ENCODE results near the gene KDM2B. TPM values are rescaled to one million over a fixed set of nuclear protein-coding genes. Genes with fewer than 3 reads are reported as not detected.

The KDM2B gene
- total RNA-seq, 1 experiment from 2014 or later: 49.3 TPM

DNA sequence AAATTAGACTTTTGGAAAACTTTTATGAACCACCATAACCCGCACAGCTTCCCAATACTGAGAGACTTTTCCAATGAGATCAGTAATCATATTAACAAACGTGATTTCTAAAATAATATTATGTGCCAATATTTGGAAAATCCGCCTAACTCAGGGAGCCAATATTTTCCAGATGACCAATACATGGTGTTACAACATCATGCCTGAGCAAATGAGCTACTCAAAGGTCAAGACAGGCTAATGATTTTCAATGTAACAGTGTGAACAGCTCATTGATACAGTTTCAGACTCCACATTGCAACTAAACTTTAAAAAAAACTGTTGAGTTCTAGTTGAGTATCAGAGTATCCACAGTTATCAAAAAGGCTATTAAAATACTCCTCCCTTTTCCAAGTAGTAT is 134.1 kb downstream of the KDM2B start:
- ChIA-PET POLR2A (ENCODE audit: low non-redundant PET) (no interaction called here), CTCF (no interaction called here)
- Histone ChIP-seq H3K4me3 (ENCODE audit: low read depth, low read length, poor library complexity, severe bottlenecking) (no peak overlapping the region), H3K27ac (ENCODE audit: low read depth, low read length, poor library complexity, severe bottlenecking) (no peak overlapping the region), H3K27me3 (replicated peaks; ENCODE audit: insufficient read depth, low read depth, low read length, poor library complexity) (no peaks in the 10 kb centered on the region), H3K36me3 (ENCODE audit: insufficient read depth, low read length, poor library complexity, severe bottlenecking) (peaks cover 14% of the 10 kb centered on the region), H3K9me3 (ENCODE audit: low read depth, low read length, poor library complexity, severe bottlenecking) (no peaks in the 10 kb centered on the region), H3K4me1 (ENCODE audit: insufficient read depth, low read length, poor library complexity, severe bottlenecking) (no peaks in the 10 kb centered on the region)
- no peak for DNase-seq (ENCODE audit: low spot score)
- TF ChIP-seq CTCF (conservative IDR thresholded peaks at IDR 0.05; ENCODE audit: low read depth, low read length) (no peak), EZH2 (IDR thresholded peaks at IDR 0.05; ENCODE audit: borderline replicate concordance, low read depth, low read length, poor library complexity, severe bottlenecking) (no peak)
- BruUV-seq (replicated peaks): no TSS peak
- intact Hi-C loops (cut with micrococcal nuclease; ENCODE audit: unreplicated experiment): no loop called here

DNA sequence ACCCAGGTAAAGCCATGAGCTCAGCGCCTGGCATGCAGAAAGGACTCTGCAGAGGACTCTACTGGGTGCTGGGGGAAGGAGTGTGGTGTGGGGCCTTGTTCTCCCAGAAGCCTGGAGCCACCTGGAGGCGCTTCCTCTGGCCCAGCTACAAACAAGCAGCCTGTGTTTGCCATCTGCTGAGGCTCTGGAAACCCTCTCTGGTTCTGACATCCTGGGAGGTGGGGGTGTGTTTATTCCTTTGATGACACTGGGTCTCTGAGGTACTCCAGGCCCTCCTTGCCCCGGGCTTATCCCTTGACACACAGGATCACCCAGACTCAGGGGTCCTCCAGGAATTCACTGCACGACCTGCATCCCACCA is 136.0 kb downstream of the KDM2B start:
- H3K36me3 ChIP-seq (ENCODE audit: insufficient read depth, low read length, poor library complexity, severe bottlenecking): peaks cover 31% of the 10 kb centered on the region
- H3K9me3 ChIP-seq (ENCODE audit: low read depth, low read length, poor library complexity, severe bottlenecking): no peaks in the 10 kb centered on the region
- ChIA-PET CTCF (interaction anchor here (0.6 kb wide), 1 partner anchor 104 kb away, joined by 6 read pairs; no protein-coding TSS in a partner anchor), POLR2A (ENCODE audit: low non-redundant PET) (no interaction called here)
- no peaks in the 10 kb centered on the region for H3K4me1 ChIP-seq (ENCODE audit: insufficient read depth, low read length, poor library complexity, severe bottlenecking)
- intact Hi-C loops (cut with micrococcal nuclease; ENCODE audit: unreplicated experiment): loop anchor here (5.0 kb wide), 1 partner anchor 383 kb away; no protein-coding TSS in a partner anchor
- H3K4me3 ChIP-seq (ENCODE audit: low read depth, low read length, poor library complexity, severe bottlenecking): no peak overlapping the region
- no peak for TF ChIP-seq CTCF (conservative IDR thresholded peaks at IDR 0.05; ENCODE audit: low read depth, low read length)
- no peak for TF ChIP-seq EZH2 (IDR thresholded peaks at IDR 0.05; ENCODE audit: borderline replicate concordance, low read depth, low read length, poor library complexity, severe bottlenecking)
- H3K27ac ChIP-seq (ENCODE audit: low read depth, low read length, poor library complexity, severe bottlenecking): no peak overlapping the region
- DNase-seq (ENCODE audit: low spot score): no peak
- H3K27me3 ChIP-seq (replicated peaks; ENCODE audit: insufficient read depth, low read depth, low read length, poor library complexity): no peaks in the 10 kb centered on the region
- BruUV-seq (replicated peaks): no TSS peak

DNA sequence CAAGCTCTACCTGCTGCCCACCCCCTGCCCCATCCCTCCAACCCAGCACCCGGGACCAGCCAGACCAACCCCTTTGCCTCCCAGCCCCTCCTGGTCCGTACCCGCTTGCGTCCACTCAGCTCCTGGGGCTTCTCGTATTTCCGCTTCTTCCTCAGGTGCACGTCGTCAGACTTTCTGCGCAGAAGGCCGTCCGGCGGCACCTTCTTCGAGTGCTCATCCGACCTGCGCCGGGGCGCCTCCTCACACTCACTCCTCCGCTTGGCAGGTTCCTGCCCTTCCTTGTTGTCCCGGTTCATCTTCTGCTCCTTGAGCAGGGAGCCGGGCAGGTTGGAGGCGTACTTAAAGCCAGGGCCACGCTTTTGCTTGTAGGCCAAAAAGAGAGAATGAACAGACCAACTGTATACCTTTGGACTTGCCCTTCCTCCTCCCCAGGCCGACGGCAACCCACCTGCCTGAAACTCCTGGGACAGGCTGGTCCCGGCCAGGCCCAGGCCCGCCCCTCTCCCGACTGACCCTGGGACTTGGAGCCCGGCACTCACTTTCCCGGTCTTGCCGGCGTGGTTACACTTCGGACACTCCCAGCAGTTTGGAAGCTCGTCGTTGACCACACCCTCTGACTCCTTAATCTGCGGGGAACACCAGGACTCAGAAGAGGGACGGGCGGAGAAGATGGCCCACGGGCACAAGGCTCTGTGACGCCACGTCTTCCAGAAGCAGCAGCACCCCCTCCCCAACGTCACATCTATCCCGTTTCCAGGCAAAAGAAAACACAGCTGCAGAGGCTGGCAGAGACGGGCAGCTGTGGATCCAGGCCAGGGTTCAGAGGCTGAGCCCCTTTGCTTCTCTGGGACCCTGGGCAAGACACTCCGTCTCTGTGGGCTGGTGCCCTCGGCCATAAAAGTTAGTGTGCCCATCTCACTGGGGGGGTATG is 136.6 kb downstream of the KDM2B start:
- H3K9me3 ChIP-seq (ENCODE audit: low read depth, low read length, poor library complexity, severe bottlenecking): no peaks in the 10 kb centered on the region
- CTCF ChIA-PET: interaction anchor here (1.3 kb wide), 1 partner anchor 17 kb away, joined by 3 read pairs; no protein-coding TSS in a partner anchor
- peaks cover 37% of the 10 kb centered on the region for H3K36me3 ChIP-seq (ENCODE audit: insufficient read depth, low read length, poor library complexity, severe bottlenecking)
- BruUV-seq (replicated peaks): no TSS peak
- POLR2A ChIA-PET (ENCODE audit: low non-redundant PET): no interaction called here
- no peak overlapping the region for H3K4me3 ChIP-seq (ENCODE audit: low read depth, low read length, poor library complexity, severe bottlenecking)
- intact Hi-C loops (cut with micrococcal nuclease; ENCODE audit: unreplicated experiment): loop anchor here (2.0 to 5.0 kb wide), 2 partner anchors 109 to 382 kb away; no protein-coding TSS in a partner anchor
- H3K27ac ChIP-seq (ENCODE audit: low read depth, low read length, poor library complexity, severe bottlenecking): no peak overlapping the region
- H3K27me3 ChIP-seq (replicated peaks; ENCODE audit: insufficient read depth, low read depth, low read length, poor library complexity): no peaks in the 10 kb centered on the region
- H3K4me1 ChIP-seq (ENCODE audit: insufficient read depth, low read length, poor library complexity, severe bottlenecking): no peaks in the 10 kb centered on the region
- no peak for DNase-seq (ENCODE audit: low spot score)
- TF ChIP-seq EZH2 (IDR thresholded peaks at IDR 0.05; ENCODE audit: borderline replicate concordance, low read depth, low read length, poor library complexity, severe bottlenecking) (no peak), CTCF (conservative IDR thresholded peaks at IDR 0.05; ENCODE audit: low read depth, low read length) (no peak)
